HG02973 (cell line): ENCODE data around the gene RAD18.

Experiments used
- ATAC-seq: cut with Tn5 transposase; IDR thresholded peaks from one replicate; pipeline ENCODE4 v1.9.1; 2021; ENCODE audit warnings: moderate library complexity; ENCODE audit not compliant: unreplicated experiment

Gene RAD18

GRCh38 chr3:8838765-8839423 lies 124.4 kb downstream of the RAD18 start:
- ATAC-seq, result no peak

GRCh38 chr3:8838234-8838633 lies 125.0 kb downstream of the RAD18 start:
- no peak for ATAC-seq

- ATAC-seq, result no peak
Measured at GRCh38 chr3:8837162-8837561, 126.1 kb downstream of the RAD18 start.

- ATAC-seq, result no peak
Measured at GRCh38 chr3:8836096-8836495, 127.2 kb downstream of the RAD18 start.

GRCh38 chr3:8835385-8835784 lies 127.9 kb downstream of the RAD18 start:
- ATAC-seq, result no peak

- no peak for ATAC-seq
Measured at GRCh38 chr3:8834974-8835373, 128.3 kb downstream of the RAD18 start.

GRCh38 chr3:8827641-8828040 lies 135.6 kb downstream of the RAD18 start:
- ATAC-seq, result no peak
